Activated naive CD8-positive, alpha-beta T cell (primary cell): ENCODE data around the gene LIPA.
"Not testable (repeated sequence)": the region's sequence is repeated elsewhere in the genome, so short reads cannot be mapped to it uniquely, and the experiment has no call there.

Experiments
- H3K27ac Mint-ChIP-seq: one replicate; pipeline ENCODE4 v1.8.0; 2021; ENCODE audit warnings: mixed read lengths
- H3K27me3 Mint-ChIP-seq: one replicate; pipeline ENCODE4 v1.8.0; 2021; ENCODE audit warnings: mixed read lengths
- H3K36me3 Mint-ChIP-seq: one replicate; pipeline ENCODE4 v1.8.0; 2021; ENCODE audit warnings: mixed read lengths
- H3K4me1 Mint-ChIP-seq: one replicate; pipeline ENCODE4 v1.8.0; 2021; ENCODE audit warnings: low read depth, mixed read lengths
- H3K4me3 Mint-ChIP-seq: one replicate; pipeline ENCODE4 v1.8.0; 2021; ENCODE audit warnings: mild to moderate bottlenecking, mixed read lengths
- H3K9me3 Mint-ChIP-seq: one replicate; pipeline ENCODE4 v1.8.0; 2021; ENCODE audit warnings: low read depth, mixed read lengths

Gene LIPA

DNA sequence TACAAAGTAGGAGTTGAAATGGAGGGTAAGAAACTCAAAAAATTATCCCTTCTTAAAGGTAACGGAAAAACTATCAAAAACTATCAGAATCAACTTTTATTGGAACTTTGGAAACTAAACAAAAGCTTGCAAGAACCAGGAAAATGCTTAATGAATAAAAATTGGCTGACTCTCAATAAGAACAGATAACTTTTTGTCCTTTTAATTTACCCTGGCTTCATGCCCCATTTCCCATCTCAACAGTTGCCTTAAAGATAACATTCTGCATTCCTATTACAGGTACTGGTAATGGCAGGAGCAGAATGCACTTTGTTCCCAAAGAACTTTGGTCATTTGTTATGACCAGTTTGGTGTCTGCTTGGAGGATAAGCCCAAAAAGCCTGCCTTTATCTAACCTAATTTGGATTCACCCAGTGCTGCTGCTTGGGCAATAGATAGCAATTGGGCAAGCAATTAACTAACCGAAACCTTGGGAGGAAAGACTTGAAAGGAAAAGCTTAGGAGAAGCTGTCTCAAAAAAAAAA is 62.3 kb downstream of the LIPA start:
- Mint-ChIP-seq H3K27ac (no peak overlapping the region), H3K27me3 (peaks cover 1% of the 10 kb centered on the region), H3K4me1 (peaks cover 6% of the 10 kb centered on the region), H3K36me3 (no peaks in the 10 kb centered on the region), H3K4me3 (no peak overlapping the region), H3K9me3 (no peaks in the 10 kb centered on the region)

DNA sequence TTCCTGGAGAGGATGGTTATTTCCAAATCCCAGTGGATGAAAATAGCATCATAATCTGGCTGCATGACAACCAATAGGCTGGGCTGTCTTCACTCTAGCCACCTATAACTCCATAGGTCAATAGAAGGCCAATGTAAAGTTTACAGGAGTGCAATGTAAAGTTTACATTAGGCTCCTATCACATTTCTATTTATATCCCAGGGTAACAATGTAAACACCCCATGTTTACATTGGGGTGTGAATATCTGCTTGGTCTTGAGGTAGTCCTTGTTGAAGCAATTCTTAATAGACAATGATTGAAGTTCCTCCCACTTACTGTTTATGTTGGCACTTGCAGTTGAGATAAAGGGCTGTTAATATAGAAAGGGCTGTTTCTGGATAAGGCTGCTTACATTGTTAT is 65.9 kb downstream of the LIPA start:
- peaks cover 3% of the 10 kb centered on the region for H3K9me3 Mint-ChIP-seq
- no peak overlapping the region for H3K4me3 Mint-ChIP-seq
- no peaks in the 10 kb centered on the region for H3K36me3 Mint-ChIP-seq
- no peak overlapping the region for H3K27ac Mint-ChIP-seq
- H3K27me3 Mint-ChIP-seq, result peaks cover 2% of the 10 kb centered on the region
- H3K4me1 Mint-ChIP-seq, result peaks cover 6% of the 10 kb centered on the region

DNA sequence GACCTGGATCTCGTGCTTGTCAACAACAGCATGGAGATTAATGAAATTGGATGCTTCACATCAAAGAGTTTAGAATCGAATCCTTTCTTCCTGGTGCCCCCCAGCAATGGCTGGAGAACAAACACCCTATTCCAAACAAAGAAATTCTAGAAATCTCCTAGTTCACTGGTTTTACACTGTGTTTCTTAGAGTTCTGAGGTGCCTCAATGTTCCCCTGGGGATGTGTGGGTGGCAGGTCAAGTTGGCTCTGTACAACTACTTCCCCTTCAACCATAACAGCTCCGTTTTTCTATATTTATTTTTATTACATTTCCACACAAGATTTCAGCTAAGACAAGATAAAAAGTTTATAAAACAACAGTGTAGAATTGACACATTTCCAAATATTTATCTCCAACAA is 66.9 kb downstream of the LIPA start:
- no peak overlapping the region for H3K4me3 Mint-ChIP-seq
- peaks cover 3% of the 10 kb centered on the region for H3K9me3 Mint-ChIP-seq
- H3K27ac Mint-ChIP-seq, result no peak overlapping the region
- no peaks in the 10 kb centered on the region for H3K36me3 Mint-ChIP-seq
- peaks cover 4% of the 10 kb centered on the region for H3K27me3 Mint-ChIP-seq
- peaks cover 6% of the 10 kb centered on the region for H3K4me1 Mint-ChIP-seq

DNA sequence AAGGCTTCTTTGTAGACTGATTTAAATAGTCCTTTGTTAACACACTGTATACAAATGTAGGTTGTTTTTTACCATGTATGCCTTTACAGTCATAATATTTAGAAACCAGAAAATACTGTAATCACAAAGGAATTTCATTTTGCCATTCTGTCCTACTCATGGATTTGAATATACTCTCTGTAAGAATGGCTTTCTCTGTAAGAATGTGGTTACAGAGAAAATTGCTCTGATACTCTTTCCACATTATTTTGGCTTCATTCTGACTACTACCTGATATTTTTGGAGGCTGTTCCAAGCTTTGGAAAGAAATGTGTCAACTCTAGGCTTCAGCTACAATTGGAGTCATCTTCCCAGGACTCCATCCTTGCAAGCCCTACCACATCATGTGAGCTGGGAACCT is 68.0 kb downstream of the LIPA start:
- H3K9me3 Mint-ChIP-seq, result peaks cover 3% of the 10 kb centered on the region
- H3K4me1 Mint-ChIP-seq, result no peaks in the 10 kb centered on the region
- no peaks in the 10 kb centered on the region for H3K36me3 Mint-ChIP-seq
- no peak overlapping the region for H3K4me3 Mint-ChIP-seq
- peaks cover 4% of the 10 kb centered on the region for H3K27me3 Mint-ChIP-seq
- H3K27ac Mint-ChIP-seq, result no peak overlapping the region

DNA sequence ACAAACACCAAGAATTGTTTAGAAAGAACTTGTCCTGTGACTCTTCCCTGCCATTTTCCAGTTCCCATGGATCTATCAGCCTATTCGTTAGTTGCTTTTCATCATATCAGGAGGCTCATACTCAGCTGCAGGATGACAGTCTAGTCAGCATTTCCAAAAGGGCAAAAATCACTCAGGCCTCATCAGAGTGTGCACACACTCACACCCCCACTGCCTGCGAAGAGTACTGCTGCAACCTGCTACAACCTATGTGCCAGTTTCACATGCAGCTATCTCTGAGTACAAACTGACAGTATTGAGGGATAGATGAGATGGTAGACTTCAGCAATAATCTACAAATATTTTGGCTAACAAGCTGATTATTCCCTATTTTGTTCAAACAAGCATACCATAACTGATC is 68.7 kb downstream of the LIPA start:
- Mint-ChIP-seq H3K36me3 (no peaks in the 10 kb centered on the region), H3K9me3 (peaks cover 3% of the 10 kb centered on the region), H3K27me3 (peaks cover 4% of the 10 kb centered on the region), H3K4me1 (no peaks in the 10 kb centered on the region), H3K4me3 (no peak overlapping the region), H3K27ac (no peak overlapping the region)

DNA sequence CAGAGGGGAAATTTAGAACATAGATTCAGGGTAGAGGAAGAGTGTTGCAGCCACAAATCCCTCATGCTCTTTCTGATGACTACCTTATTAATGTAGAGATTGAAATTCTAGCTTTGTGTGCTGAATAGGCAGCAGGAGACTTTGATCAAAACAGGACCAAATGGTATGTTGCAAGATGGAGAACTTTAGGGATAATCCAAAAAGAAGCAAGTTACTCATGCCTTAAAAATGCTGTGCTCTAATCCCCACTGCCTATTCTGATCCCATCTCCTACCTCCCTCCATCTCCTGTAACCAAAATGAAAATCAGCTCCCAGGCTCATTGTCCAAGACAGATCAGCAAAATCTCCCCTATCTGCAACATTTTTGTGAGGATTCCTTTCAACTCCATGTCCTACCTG is 75.8 kb downstream of the LIPA start:
- peaks cover under 1% of the 10 kb centered on the region for H3K9me3 Mint-ChIP-seq

DNA sequence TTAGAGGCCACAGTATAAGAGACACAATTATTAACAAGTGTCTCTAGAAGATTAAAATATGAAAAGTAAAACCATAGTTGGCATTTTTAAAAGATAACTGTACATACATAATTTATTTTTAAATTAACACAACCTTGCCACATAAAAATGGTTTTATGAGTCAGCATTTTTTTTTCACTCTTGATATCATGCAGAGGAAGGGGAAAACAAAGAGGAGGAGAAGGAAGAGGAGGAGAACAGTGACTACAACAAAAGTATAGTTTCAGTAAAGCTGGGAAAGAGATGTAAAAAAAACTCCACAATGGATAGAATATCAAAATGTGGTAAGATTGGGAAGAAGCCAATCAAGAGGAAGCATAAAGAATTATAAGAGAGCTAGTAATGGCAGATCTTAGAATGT is 78.5 kb downstream of the LIPA start:
- Mint-ChIP-seq H3K9me3 (no peaks in the 10 kb centered on the region), H3K36me3 (no peaks in the 10 kb centered on the region), H3K27me3 (peaks cover 14% of the 10 kb centered on the region), H3K4me3 (no peak overlapping the region), H3K27ac (no peak overlapping the region), H3K4me1 (no peaks in the 10 kb centered on the region)

More for the DNA sequence above, 75.8 kb downstream of the LIPA start:
- H3K27me3 Mint-ChIP-seq, result peaks cover 12% of the 10 kb centered on the region
- no peak overlapping the region for H3K4me3 Mint-ChIP-seq
- H3K36me3 Mint-ChIP-seq, result no peaks in the 10 kb centered on the region
- no peaks in the 10 kb centered on the region for H3K4me1 Mint-ChIP-seq
- no peak overlapping the region for H3K27ac Mint-ChIP-seq

DNA sequence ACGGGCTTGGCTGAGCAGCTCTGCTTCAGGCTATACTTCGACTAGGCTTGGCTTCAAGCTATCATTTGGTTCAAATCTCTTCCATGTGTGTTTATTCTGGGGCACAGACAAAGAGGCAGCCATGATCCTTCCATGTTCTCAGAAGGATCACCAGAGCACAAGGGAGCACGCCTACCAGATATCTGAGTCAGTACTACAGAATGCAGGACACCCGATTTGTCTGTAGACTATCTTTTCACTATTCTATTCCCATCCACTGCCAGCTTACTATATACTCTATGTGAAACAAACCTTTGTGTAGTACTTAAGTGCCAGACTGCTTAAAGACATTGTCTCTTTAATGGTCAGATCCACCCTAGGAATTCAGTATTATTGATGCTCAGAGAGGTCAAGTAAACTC is 79.6 kb downstream of the LIPA start:
- Mint-ChIP-seq H3K27ac (no peak overlapping the region), H3K27me3 (peaks cover 14% of the 10 kb centered on the region), H3K9me3 (no peaks in the 10 kb centered on the region), H3K4me1 (no peaks in the 10 kb centered on the region), H3K36me3 (no peaks in the 10 kb centered on the region), H3K4me3 (no peak overlapping the region)

DNA sequence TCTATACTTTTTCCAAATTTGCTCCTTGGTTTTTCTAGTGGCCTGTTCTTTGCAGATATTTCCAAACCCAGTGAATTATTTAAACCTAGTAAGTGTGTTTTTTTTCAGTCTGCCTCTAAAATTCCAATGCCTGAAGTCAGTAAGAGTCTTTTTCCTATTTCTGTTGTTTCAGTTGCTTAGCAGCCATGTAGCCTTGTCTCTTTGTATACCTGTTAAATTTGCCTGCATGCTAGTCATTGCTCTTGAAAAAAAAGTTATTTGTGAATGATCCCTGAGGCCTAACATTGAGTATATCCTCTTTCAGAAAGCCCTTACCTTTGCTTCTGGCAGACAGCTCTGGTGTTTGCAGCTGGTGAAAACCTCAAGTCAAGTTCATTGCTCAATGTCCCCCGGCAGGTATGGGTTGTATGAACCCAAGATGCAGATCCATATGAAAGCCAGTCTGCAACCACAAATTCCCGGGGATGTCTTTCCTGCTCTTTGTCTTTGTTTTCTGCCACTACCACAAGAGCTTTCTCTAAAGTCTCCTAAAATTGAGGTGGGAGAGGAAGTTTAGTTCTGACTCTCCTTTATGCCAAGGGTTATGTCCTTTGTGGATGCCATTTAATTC is 80.2 kb downstream of the LIPA start:
- Mint-ChIP-seq H3K27me3 (peaks cover 14% of the 10 kb centered on the region), H3K9me3 (no peaks in the 10 kb centered on the region), H3K36me3 (no peaks in the 10 kb centered on the region), H3K4me1 (peaks cover 2% of the 10 kb centered on the region), H3K4me3 (no peak overlapping the region), H3K27ac (no peak overlapping the region)

DNA sequence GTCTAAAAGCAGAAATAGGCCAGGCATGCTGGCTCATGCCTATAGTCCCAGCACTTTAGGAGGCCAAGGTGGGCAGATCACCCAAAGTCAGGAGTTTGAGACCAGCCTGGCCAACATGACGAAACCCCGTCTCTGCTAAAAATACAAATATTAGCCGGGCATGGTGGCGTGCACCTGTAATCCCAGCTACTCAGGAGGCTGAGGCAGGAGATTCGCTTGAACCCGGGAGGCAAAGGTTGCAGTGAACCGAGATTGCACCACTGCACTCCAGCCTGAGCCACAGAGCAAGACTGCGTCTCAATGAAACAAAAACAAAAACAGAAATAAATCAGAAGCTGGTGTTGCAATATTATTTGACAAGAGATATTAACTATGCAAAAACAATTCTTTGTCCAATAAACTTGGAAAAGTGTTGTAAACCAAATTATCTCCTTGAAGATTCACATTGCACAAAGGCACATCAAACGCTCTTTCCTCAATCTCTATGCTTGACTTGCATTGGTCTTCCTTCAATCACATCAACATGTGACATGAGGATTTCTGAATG is 83.1 kb downstream of the LIPA start:
- not testable (repeated sequence) for H3K27ac Mint-ChIP-seq, H3K4me3 Mint-ChIP-seq, H3K9me3 Mint-ChIP-seq, H3K36me3 Mint-ChIP-seq
- Mint-ChIP-seq H3K27me3 (peaks cover 14% of the 10 kb centered on the region), H3K4me1 (peaks cover 25% of the 10 kb centered on the region)

DNA sequence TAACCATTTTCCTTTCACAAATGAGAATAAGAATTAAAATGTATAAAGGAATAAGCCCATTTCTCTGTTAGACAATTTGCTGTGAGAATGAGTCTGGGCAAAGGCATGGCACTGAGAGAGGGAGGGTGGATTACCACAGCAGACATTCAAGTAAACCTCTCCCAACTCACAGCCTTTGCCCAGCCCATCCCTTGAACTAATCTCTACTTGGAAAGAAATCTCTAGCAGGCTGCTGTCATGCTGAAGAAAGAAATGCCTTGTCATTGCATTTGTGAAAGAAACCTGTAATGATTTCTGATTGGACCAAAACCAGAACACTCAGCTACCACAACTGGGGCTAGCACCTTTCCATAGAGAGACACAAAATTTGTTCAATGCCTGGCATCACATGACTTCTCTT is 83.7 kb downstream of the LIPA start:
- H3K36me3 Mint-ChIP-seq, result no peaks in the 10 kb centered on the region
- peaks cover 14% of the 10 kb centered on the region for H3K27me3 Mint-ChIP-seq
- H3K4me3 Mint-ChIP-seq, result no peak overlapping the region
- H3K4me1 Mint-ChIP-seq, result peaks cover 30% of the 10 kb centered on the region
- H3K27ac Mint-ChIP-seq, result no peak overlapping the region
- H3K9me3 Mint-ChIP-seq, result no peaks in the 10 kb centered on the region

DNA sequence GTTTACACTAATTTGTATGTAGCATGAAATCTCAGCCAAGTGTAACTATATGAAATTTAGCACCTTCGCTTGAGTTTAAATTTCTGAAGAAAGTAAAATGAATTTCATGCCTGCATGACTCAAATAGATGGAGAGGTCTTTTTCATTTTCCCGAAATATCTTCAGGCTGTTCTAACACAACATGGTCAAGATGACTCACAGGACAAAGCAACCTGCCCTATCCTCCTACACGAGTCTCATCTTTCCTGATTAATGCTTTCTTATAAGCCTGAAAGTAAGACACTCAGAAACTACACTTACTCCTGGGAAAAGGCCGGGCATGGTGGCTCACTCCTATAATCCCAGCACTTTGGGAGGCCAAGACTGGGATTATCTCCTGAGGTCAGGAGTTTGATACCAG is 85.7 kb downstream of the LIPA start:
- Mint-ChIP-seq H3K27ac (peak overlapping the region; percentile 50), H3K36me3 (no peaks in the 10 kb centered on the region), H3K9me3 (no peaks in the 10 kb centered on the region), H3K4me1 (peaks cover 35% of the 10 kb centered on the region), H3K27me3 (peaks cover 6% of the 10 kb centered on the region), H3K4me3 (no peak overlapping the region)

DNA sequence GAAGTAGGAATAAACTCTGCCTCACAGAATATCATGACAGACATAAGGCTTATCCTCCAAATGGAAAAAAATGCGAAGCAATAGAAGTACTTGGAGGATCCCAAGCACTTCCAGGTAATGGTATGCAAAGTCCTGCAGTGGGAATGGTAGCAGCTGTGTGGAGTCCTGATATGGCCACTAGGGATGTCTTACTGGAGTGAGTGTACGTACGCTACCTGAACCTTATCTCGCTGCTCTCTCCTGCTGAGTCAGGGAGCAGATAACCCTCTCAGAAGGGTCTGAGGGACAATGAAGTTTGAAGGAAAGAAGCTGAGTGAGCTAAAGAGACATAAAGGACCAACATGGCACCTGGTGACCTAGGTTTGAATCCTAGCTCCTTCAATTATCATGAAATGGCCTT is 86.7 kb downstream of the LIPA start:
- Mint-ChIP-seq H3K27me3 (peaks cover 5% of the 10 kb centered on the region), H3K9me3 (no peaks in the 10 kb centered on the region), H3K4me3 (no peak overlapping the region), H3K36me3 (no peaks in the 10 kb centered on the region), H3K27ac (no peak overlapping the region), H3K4me1 (peaks cover 35% of the 10 kb centered on the region)

DNA sequence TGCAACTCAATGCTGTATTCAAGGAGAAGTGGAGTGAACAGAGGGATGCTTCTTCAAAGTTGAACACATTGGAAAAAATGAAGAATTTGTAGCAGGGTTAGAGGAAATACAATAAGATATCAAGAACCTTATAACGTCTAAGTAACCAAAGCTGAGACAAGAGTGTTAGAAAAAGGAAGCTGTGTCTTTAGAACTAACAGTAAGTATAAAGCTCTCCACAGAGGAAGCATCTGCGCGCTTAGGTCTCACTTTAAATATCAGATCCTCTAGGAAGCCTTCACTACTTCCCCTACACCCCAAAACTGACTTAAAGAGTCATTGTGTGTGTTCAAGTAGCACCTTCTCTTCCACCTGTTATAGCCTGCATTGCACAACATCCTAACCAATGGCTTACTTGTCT is 87.5 kb downstream of the LIPA start:
- Mint-ChIP-seq H3K4me3 (peak overlapping the region; percentile 71), H3K27ac (peak overlapping the region; percentile 84), H3K9me3 (no peaks in the 10 kb centered on the region), H3K27me3 (peaks cover 5% of the 10 kb centered on the region), H3K36me3 (no peaks in the 10 kb centered on the region), H3K4me1 (peaks cover 36% of the 10 kb centered on the region)
